ENCODE results near the gene HADHB. TPM values are rescaled to one million over a fixed set of nuclear protein-coding genes. Genes with fewer than 3 reads are reported as not detected.

HADHB gene
- total RNA-seq, 3 donors from 2014 or later = 144 to 186 (median 149) TPM

DNA sequence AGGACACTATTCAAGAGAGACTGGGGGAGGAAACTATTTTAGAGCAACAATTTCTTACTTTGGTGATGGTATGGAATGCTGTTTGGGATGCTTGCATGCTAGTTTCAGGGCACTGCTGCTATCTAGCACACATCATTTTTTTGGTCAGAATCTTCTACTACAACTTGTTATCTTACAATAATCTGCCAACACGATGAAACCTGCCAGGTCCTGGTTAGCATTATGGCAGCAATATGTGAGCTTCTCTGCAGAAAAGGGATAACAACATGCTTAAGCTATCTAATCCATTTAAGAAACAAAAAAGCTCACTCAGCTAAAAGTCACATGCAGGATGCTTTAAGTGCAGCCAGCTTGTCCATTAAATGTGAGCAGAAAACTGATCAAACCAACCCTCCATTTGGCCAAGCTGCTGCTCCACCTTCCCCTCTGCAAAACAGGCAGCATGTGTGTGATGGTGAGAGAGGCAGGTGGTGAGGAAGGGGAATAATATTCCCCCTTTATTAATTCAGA is 41.7 kb upstream of the HADHB start:
- DNase-seq (no peak), ATAC-seq (no peak)
- H3K9me3 ChIP-seq = no peaks in the 10 kb centered on the region
- H3K4me1 ChIP-seq (ENCODE audit: low read depth) = no peaks in the 10 kb centered on the region
- no peaks in the 10 kb centered on the region for H3K36me3 ChIP-seq (ENCODE audit: low read depth)
- TF ChIP-seq, protein P1, sequence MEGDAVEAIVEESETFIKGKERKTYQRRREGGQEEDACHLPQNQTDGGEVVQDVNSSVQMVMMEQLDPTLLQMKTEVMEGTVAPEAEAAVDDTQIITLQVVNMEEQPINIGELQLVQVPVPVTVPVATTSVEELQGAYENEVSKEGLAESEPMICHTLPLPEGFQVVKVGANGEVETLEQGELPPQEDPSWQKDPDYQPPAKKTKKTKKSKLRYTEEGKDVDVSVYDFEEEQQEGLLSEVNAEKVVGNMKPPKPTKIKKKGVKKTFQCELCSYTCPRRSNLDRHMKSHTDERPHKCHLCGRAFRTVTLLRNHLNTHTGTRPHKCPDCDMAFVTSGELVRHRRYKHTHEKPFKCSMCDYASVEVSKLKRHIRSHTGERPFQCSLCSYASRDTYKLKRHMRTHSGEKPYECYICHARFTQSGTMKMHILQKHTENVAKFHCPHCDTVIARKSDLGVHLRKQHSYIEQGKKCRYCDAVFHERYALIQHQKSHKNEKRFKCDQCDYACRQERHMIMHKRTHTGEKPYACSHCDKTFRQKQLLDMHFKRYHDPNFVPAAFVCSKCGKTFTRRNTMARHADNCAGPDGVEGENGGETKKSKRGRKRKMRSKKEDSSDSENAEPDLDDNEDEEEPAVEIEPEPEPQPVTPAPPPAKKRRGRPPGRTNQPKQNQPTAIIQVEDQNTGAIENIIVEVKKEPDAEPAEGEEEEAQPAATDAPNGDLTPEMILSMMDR (IDR thresholded peaks at IDR 0.05) = no peak
- H3K4me3 ChIP-seq = no peak overlapping the region
- intact Hi-C loops (cut with DNase I, micrococcal nuclease) = no loop called here

DNA sequence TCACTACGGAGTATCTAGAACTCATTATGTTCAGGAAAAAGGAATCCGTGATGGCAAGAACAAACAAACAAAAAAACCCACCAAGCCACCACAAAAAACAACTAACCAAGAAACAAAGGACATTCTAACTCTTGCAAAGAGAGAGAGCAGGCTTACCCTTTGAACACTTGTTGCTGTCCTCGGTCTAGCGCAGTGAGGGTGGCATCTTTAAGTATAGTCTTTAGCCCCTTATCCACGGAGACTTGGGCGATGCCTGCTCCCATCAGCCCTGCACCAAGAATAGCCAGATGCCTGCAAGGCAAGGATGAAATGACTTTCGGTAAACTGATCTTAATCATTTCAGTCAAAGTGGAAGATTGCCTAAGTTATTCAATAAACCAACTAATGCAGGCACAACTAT is 40.8 kb upstream of the HADHB start:
- ATAC-seq (no peak), DNase-seq (no peak)
- intact Hi-C loops (cut with DNase I, micrococcal nuclease) = no loop called here
- TF ChIP-seq, protein P1 (IDR thresholded peaks at IDR 0.05) = no peak
- Histone ChIP-seq H3K9me3 (no peaks in the 10 kb centered on the region), H3K4me3 (no peak overlapping the region), H3K36me3 (ENCODE audit: low read depth) (peaks cover 4% of the 10 kb centered on the region), H3K4me1 (ENCODE audit: low read depth) (no peaks in the 10 kb centered on the region)

DNA sequence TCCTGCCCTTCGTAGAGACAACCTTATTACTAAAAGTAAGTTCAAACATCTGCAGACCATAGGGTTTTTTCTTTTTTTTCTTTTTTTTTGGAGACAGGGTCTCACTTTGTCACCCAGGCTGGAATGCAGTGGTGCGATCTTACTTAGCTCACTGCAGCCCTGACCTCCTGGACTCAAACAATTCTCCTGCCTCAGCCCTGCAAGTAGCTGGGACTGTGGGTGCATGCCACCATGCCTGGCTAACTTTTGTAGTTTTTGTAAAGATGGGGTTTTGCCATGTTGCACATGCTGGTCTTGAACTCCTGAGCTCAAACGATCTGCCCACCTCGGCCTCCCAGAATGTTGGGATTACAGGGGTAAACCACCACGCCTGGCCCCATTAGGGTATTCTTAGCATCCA is 32.7 kb upstream of the HADHB start:
- no peak overlapping the region for H3K4me3 ChIP-seq
- no peaks in the 10 kb centered on the region for H3K9me3 ChIP-seq
- DNase-seq = no peak
- intact Hi-C loops (cut with DNase I, micrococcal nuclease) = no loop called here
- H3K36me3 ChIP-seq (ENCODE audit: low read depth) = peaks cover 11% of the 10 kb centered on the region
- TF ChIP-seq, protein P1 (IDR thresholded peaks at IDR 0.05) = no peak
- no peak for ATAC-seq
- H3K4me1 ChIP-seq (ENCODE audit: low read depth) = no peaks in the 10 kb centered on the region

DNA sequence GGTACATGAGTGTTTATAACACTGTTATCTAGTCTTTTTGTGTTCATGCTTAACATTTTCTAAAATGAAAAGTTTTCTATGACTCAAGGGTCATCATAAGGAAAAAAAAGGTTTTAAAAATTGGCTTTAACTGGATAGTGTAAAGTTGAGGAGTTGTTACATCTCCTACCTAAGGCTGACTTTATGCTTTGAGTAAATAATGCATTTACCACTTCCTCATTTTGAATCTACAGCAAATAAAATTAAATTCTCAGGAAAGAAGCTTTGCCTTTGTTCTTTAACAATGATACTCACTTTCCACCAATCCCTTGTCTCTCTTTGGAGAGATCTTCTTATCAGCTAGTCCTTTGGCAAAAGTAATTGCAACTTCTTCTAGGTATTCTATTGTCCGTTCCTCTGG is 30.0 kb upstream of the HADHB start:
- Histone ChIP-seq H3K4me3 (no peak overlapping the region), H3K9me3 (no peaks in the 10 kb centered on the region), H3K36me3 (ENCODE audit: low read depth) (no peaks in the 10 kb centered on the region), H3K4me1 (ENCODE audit: low read depth) (no peaks in the 10 kb centered on the region)
- TF ChIP-seq, protein P1 (IDR thresholded peaks at IDR 0.05) = no peak
- DNase-seq = no peak
- ATAC-seq = peak; percentile 42
- intact Hi-C loops (cut with DNase I, micrococcal nuclease) = no loop called here

DNA sequence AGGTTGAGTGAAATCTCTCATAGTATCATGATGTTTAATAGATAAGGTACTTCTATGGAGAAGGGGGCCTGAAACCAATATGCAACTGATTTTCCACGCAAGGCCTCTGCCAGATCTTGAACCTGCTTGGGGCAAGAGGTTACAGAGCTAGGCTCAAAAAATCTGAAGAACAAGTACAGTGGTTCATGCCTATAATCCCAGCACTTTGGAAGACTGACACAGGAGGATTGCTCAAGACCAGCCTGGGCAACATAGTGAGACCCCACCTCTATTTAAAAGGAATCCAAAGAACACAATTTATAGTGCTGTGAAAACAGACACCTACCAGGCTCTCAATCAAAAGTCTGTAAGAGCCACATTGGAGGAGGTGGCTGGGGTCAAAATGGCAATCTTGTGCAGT is 28.9 kb upstream of the HADHB start:
- ATAC-seq (no peak), DNase-seq (no peak)
- Histone ChIP-seq H3K4me1 (ENCODE audit: low read depth) (no peaks in the 10 kb centered on the region), H3K36me3 (ENCODE audit: low read depth) (no peaks in the 10 kb centered on the region), H3K9me3 (no peaks in the 10 kb centered on the region), H3K4me3 (no peak overlapping the region)
- intact Hi-C loops (cut with DNase I, micrococcal nuclease) = no loop called here
- TF ChIP-seq, protein P1 (IDR thresholded peaks at IDR 0.05) = no peak

DNA sequence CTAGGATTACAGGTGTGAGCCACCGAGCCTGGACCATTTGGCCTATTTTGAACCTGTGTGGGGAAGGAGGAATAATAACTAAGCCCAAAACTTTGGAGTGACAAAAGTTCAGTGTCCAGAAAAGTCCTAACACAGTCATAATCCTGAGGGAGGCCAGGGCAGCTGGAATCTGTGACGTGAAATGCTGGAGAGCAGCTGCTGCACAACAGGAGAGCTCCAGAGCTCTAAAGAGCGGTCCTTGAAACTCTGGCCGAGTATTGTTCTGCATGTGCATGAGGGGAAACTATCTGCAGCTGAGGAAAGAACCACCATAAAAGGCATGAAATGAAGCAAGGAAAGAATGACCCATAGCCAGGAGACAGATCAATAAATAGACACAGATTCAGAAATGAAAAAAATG is 28.2 kb upstream of the HADHB start:
- TF ChIP-seq, protein P1 (IDR thresholded peaks at IDR 0.05) = no peak
- Histone ChIP-seq H3K4me1 (ENCODE audit: low read depth) (no peaks in the 10 kb centered on the region), H3K9me3 (no peaks in the 10 kb centered on the region), H3K36me3 (ENCODE audit: low read depth) (no peaks in the 10 kb centered on the region), H3K4me3 (no peak overlapping the region)
- intact Hi-C loops (cut with DNase I, micrococcal nuclease) = no loop called here
- DNase-seq (no peak), ATAC-seq (no peak)

Data from mucosa of descending colon (tissue), 3 donors.